K562 (cell line): ENCODE results near the gene MTMR4. TPM values are rescaled to one million over a fixed set of nuclear protein-coding genes. Genes with fewer than 3 reads are reported as not detected.
A peak's percentile ranks its signal among the peaks of the same experiment; 100 is the strongest.

Experiments used
- ATAC-seq: fragments of 200-7000 bp; cut with Tn5 transposase; 3 replicates; pipeline ENCODE4 v1.9.1; 2020; ENCODE audit warnings: moderate library complexity
- BruUV-seq: library from RNA; stranded (reverse); fragments of 400-500 nt; replicated peaks from 2 replicates; lab custom pipeline; 2021; lab: Mats Ljungman, UMichigan
- CTCF ChIA-PET: fragments of 300-600 bp; formaldehyde crosslinking; extraction: SDS; loops from one replicate; lab custom pipeline; 2021; ENCODE audit warnings: low intra/inter-chr PET ratio; lab: Yijun Ruan, JAX
- POLR2A ChIA-PET: fragments of 300-600, 350-650 bp; sonication (Branson Sonifier 250); formaldehyde crosslinking; extraction: SDS; loops from one replicate; lab custom pipeline; 2021; ENCODE audit warnings: antibody characterized with exemption, inconsistent platforms; lab: Yijun Ruan, JAX
- DNase-seq, 4 experiments: peaks; one replicate each; pipeline versions ENCODE4 v3.0.0 to v3.0.0-alpha.2; 2011 to 2018; ENCODE audit warnings: low spot score in 3 of 4, mixed read lengths in 3 of 4; ENCODE audit errors: extremely low read depth in 1 of 4
- FAIRE-seq: peaks from 2 replicates; lab custom pipeline; 2011; peaks lifted over from hg19 to GRCh38; lab: Jason Lieb, UNC
- H2AFZ ChIP-seq: 2 replicates; pipeline ENCODE4 v1.6.0; 2011; ENCODE audit warnings: low read depth, low read length, control low read depth, inconsistent platforms
- H3K27ac ChIP-seq: fragments of 200-600 bp; 3 replicates; pipeline ENCODE4 v1.8.0; 2011; ENCODE audit warnings: low read depth, mild to moderate bottlenecking, control low read depth, inconsistent platforms, low read length, moderate library complexity, mixed read lengths; ENCODE audit errors: extremely low read depth
- H3K27me3 ChIP-seq, 2 experiments: fragments of 300-600 bp in 1 of 2; 2 replicates in 1 of 2; 3 replicates in 1 of 2; pipeline versions ENCODE4 v1.6.0 to v1.8.0; 2011; ENCODE audit warnings: inconsistent platforms in 2 of 2, low read length in 2 of 2, mild to moderate bottlenecking in 1 of 2, mixed read lengths in 1 of 2, moderate library complexity in 1 of 2; ENCODE audit not compliant: control insufficient read depth in 2 of 2, insufficient read depth in 2 of 2
- H3K36me3 ChIP-seq: fragments of 300-600 bp; 3 replicates; pipeline ENCODE4 v1.8.0; 2011; ENCODE audit warnings: mild to moderate bottlenecking, low read length, inconsistent platforms; ENCODE audit not compliant: control insufficient read depth, insufficient read depth
- H3K4me1 ChIP-seq, 2 experiments: fragments of 200-600 bp in 1 of 2; replicated peaks in 1 of 2; 2 replicates in 1 of 2; 3 replicates in 1 of 2; pipeline versions ENCODE4 v1.5.1 to v1.8.0; 2011; ENCODE audit warnings: inconsistent platforms in 2 of 2, low read length in 2 of 2, mild to moderate bottlenecking in 1 of 2, mixed read lengths in 1 of 2, moderate library complexity in 1 of 2; ENCODE audit not compliant: control insufficient read depth in 2 of 2, insufficient read depth in 2 of 2
- H3K4me2 ChIP-seq: 2 replicates; pipeline ENCODE4 v1.6.1; 2011; ENCODE audit warnings: low read length, control low read depth, inconsistent platforms, mixed read lengths; ENCODE audit not compliant: insufficient read depth
- H3K4me3 ChIP-seq: fragments of 200-600 bp; sonication (generic), shearing (Covaris generic); 2 replicates; pipeline ENCODE4 v1.5.1; 2016; ENCODE audit warnings: control low read depth, inconsistent platforms
- H3K79me2 ChIP-seq: fragments of 200-600 bp; 3 replicates; pipeline ENCODE4 v1.8.0; 2011; ENCODE audit warnings: low read length, inconsistent platforms; ENCODE audit not compliant: control insufficient read depth, insufficient read depth
- H3K9ac ChIP-seq, 2 experiments: 2 replicates each; pipeline versions ENCODE4 v1.6.0 to v1.6.1; 2011; ENCODE audit warnings: low read depth in 2 of 2, low read length in 2 of 2, control low read depth in 1 of 2, inconsistent platforms in 1 of 2, mild to moderate bottlenecking in 1 of 2, mixed read lengths in 1 of 2; ENCODE audit not compliant: insufficient read depth in 1 of 2
- H3K9me1 ChIP-seq: one replicate; pipeline ENCODE4 v1.6.0; 2011; ENCODE audit warnings: inconsistent platforms, mild to moderate bottlenecking, low read length, moderate library complexity; ENCODE audit not compliant: control insufficient read depth, insufficient read depth
- H3K9me3 ChIP-seq: replicated peaks from 2 replicates; pipeline ENCODE4 v1.5.1; 2011; ENCODE audit warnings: low read depth, low read length, inconsistent platforms; ENCODE audit not compliant: control insufficient read depth, insufficient read depth
- H4K20me1 ChIP-seq: replicated peaks from 2 replicates; pipeline ENCODE4 v1.6.1; 2011; ENCODE audit warnings: low read length, inconsistent platforms, mixed read lengths; ENCODE audit not compliant: control insufficient read depth, insufficient read depth
- ATF3 ChIP-seq, 2 experiments: fragments of 450-650 bp in 1 of 2; sonication (generic) in 1 of 2; formaldehyde crosslinking in 1 of 2; IDR thresholded peaks in 1 of 2; conservative IDR thresholded peaks in 1 of 2; 2 replicates each; pipeline versions ENCODE4 v1.6.1 to v1.8.1; 2016 to 2023; ENCODE audit warnings: mild to moderate bottlenecking in 2 of 2, moderate library complexity in 2 of 2, inconsistent platforms in 1 of 2, missing genetic modification reagents in 1 of 2
- CEBPB ChIP-seq: fragments of 450-650 bp; IDR thresholded peaks from 2 replicates; pipeline ENCODE4 v1.6.1; 2016; ENCODE audit warnings: missing genetic modification characterization, missing compliant biosample characterization
- CLOCK ChIP-seq: fragments of 250-450 bp; sonication (Bioruptor Pico); IDR thresholded peaks from 2 replicates; pipeline ENCODE4 v1.4.0; 2020; ENCODE audit warnings: mild to moderate bottlenecking, moderate library complexity, borderline replicate concordance
- CTBP1 ChIP-seq: fragments of 450-650 bp; IDR thresholded peaks from 2 replicates; pipeline ENCODE4 v1.6.1; 2016; ENCODE audit warnings: borderline replicate concordance
- EP400 ChIP-seq: fragments of 450-650 bp; IDR thresholded peaks from 2 replicates; pipeline ENCODE4 v1.6.1; 2017; ENCODE audit warnings: antibody characterized with exemption, mild to moderate bottlenecking, moderate library complexity
- FOS ChIP-seq: IDR thresholded peaks from 3 replicates; pipeline ENCODE4 v1.6.1; 2011; ENCODE audit not compliant: insufficient read length; ENCODE audit errors: extremely low read depth
- MCM5 ChIP-seq: fragments of 450-650 bp; IDR thresholded peaks from 2 replicates; pipeline ENCODE4 v1.6.1; 2016; ENCODE audit warnings: low read depth
- ZNF217 ChIP-seq: sonication (generic); formaldehyde crosslinking; IDR thresholded peaks from 2 replicates; pipeline ENCODE4 v1.8.0; 2022; ENCODE audit warnings: mild to moderate bottlenecking, missing genetic modification reagents
- ZNF780A ChIP-seq: fragments of 250-450 bp; sonication (Bioruptor Pico); IDR thresholded peaks from 2 replicates; pipeline ENCODE4 v1.5.0; 2021; ENCODE audit warnings: mild to moderate bottlenecking
- WGBS: fragments of 100-300 bp; shearing (Covaris generic); methylation state at CpG from one replicate; pipeline ENCODE4 v1.1.6; 2016; ENCODE audit warnings: low coverage, mixed read lengths; ENCODE audit not compliant: insufficient coverage; ENCODE audit errors: missing lambda C conversion rate; 5-methylcytosine and 5-hydroxymethylcytosine counted together
- in situ Hi-C: fragments of 300-500 bp; cut with MboI; formaldehyde crosslinking; loops from 4 replicates; pipeline ENCODE4 v1.15.0; 2018; ENCODE audit warnings: inconsistent platforms, mixed read lengths
- intact Hi-C: fragments of 100-400 bp; cut with micrococcal nuclease; formaldehyde crosslinking; loops from 2 replicates; pipeline ENCODE4 v1.14.2; 2022
- polyA plus RNA-seq, 8 experiments: library from polyadenylated mRNA; depleted of rRNA in 4 of 8; stranded (reverse) in 5 of 8; unstranded in 3 of 8; fragments of >200 nt; fragmentation: Nextera tagmentation in 2 of 8; fragmentation: Illumina TruSeq in 1 of 8; extraction: Ambion mirVana in 2 of 8; extraction: Trizol in 1 of 8; gene quantifications; 2 replicates each; pipeline versions ENCODE4 v1.2.1 to v1.2.3, GENCODE V29; 2011 to 2014; ENCODE audit warnings: inconsistent platforms in 1 of 8, missing spikeins in 1 of 8
- total RNA-seq, 7 experiments: library from RNA; depleted of rRNA in 6 of 7; stranded (reverse); fragments of >200 nt in 6 of 7; fragmentation: Illumina TruSeq in 2 of 7; extraction: Trizol in 2 of 7; gene quantifications; 2 replicates each; pipeline versions ENCODE4 v1.2.1 to v1.2.3, GENCODE V29; 2011 to 2021; ENCODE audit warnings: low replicate concordance in 1 of 7

The MTMR4 gene
- total and polyA plus RNA-seq, 9 of the 15 experiments (the other 6 are each of a cell fraction or from before 2014, with no cell fraction given), result 8.8 to 45.7 (median 28.7) TPM

- intact Hi-C loops, result no loop called here
- Histone ChIP-seq H3K9me3 (no peaks in the 10 kb centered on the region), H3K79me2 (no peaks in the 10 kb centered on the region), H3K4me1 (no peaks in the 10 kb centered on the region), H3K27me3 (no peaks in the 10 kb centered on the region), H3K9me1 (no peaks in the 10 kb centered on the region), H3K9ac (no peak overlapping the region), H2AFZ (no peak overlapping the region), H4K20me1 (no peaks in the 10 kb centered on the region), H3K4me3 (no peak overlapping the region), H3K36me3 (peaks cover 95% of the 10 kb centered on the region), H3K4me2 (no peak overlapping the region), H3K27ac (no peak overlapping the region)
- ChIA-PET POLR2A (interaction anchor here (1.1 to 5.4 kb wide), 2 partner anchors 7 to 13 kb away, joined by 4 to 26 read pairs; no protein-coding TSS in a partner anchor), CTCF (no interaction called here)
- no peak for ATAC-seq
- in situ Hi-C loops, result no loop called here
- BruUV-seq, result no TSS peak
- WGBS, result 92% methylated on average over 13 of the region's 13 CpGs
- FAIRE-seq, result no peak
- TF ChIP-seq FOS, result no peak
- no peak for TF ChIP-seq CLOCK (CRISPR knock-in tag)
- no peak for TF ChIP-seq ZNF217 (CRISPR knock-in tag)
- no peak for TF ChIP-seq MCM5
- no peak for TF ChIP-seq ATF3 (IDR thresholded peaks at IDR 0.05)
- TF ChIP-seq ATF3 (CRISPR knock-in tag; conservative IDR thresholded peaks at IDR 0.05), result no peak
- peak; percentile 47; the same call in 1 of the 2 replicates for TF ChIP-seq CEBPB (tag)
- no peak for TF ChIP-seq EP400
- TF ChIP-seq CTBP1, result no peak
- no peak for TF ChIP-seq ZNF780A (CRISPR knock-in tag)
- no peak for DNase-seq
These were observed 7.3 kb downstream of the MTMR4 start for GRCh38 chr17:58507123-58507634.
